Mesenchymal stem cell (in vitro differentiated cells and primary cell): Measurements from ENCODE around the gene TFF2.

Experiments
- DNase-seq: peaks from one replicate; pipeline ENCODE4 v3.0.0-alpha.2; 2013
- H2AFZ ChIP-seq: one replicate; pipeline ENCODE4 v1.6.1; 2013; ENCODE audit warnings: low read depth, mild to moderate bottlenecking, control low read depth, inconsistent platforms, low read length, moderate library complexity
- H2AK5ac ChIP-seq: 2 replicates; pipeline ENCODE4 v1.6.1; 2013; ENCODE audit warnings: low read length, moderate library complexity, mild to moderate bottlenecking, inconsistent platforms; ENCODE audit not compliant: severe bottlenecking
- H2BK120ac ChIP-seq: one replicate; pipeline ENCODE4 v1.6.1; 2013; ENCODE audit warnings: low read depth, mild to moderate bottlenecking, inconsistent platforms, low read length, moderate library complexity
- H2BK12ac ChIP-seq, 2 experiments: one replicate each; pipeline ENCODE4 v1.6.1; 2013; ENCODE audit warnings: inconsistent platforms in 2 of 2, low read length in 2 of 2, mild to moderate bottlenecking in 2 of 2, moderate library complexity in 2 of 2, control low read depth in 1 of 2
- H2BK15ac ChIP-seq: one replicate; pipeline ENCODE4 v1.6.1; 2013; ENCODE audit warnings: mild to moderate bottlenecking, low read depth, inconsistent platforms; ENCODE audit not compliant: poor library complexity, severe bottlenecking
- H2BK5ac ChIP-seq: 2 replicates; pipeline ENCODE4 v1.6.1; 2013; ENCODE audit warnings: low read depth, mild to moderate bottlenecking, low read length, control low read depth, inconsistent platforms; ENCODE audit not compliant: poor library complexity, severe bottlenecking
- H3K14ac ChIP-seq, 2 experiments: one replicate each; pipeline ENCODE4 v1.6.1; 2013; ENCODE audit warnings: inconsistent platforms in 2 of 2, low read length in 2 of 2, control low read depth in 1 of 2, mild to moderate bottlenecking in 1 of 2, moderate library complexity in 1 of 2
- H3K18ac ChIP-seq, 2 experiments: one replicate each; pipeline ENCODE4 v1.6.1; 2013; ENCODE audit warnings: inconsistent platforms in 2 of 2, low read length in 2 of 2, control low read depth in 1 of 2, low read depth in 1 of 2, mild to moderate bottlenecking in 1 of 2
- H3K23ac ChIP-seq, 2 experiments: one replicate each; pipeline ENCODE4 v1.6.1; 2013; ENCODE audit warnings: inconsistent platforms in 2 of 2, low read length in 2 of 2, mild to moderate bottlenecking in 2 of 2, moderate library complexity in 2 of 2, control low read depth in 1 of 2
- H3K27ac ChIP-seq: 2 replicates; pipeline ENCODE4 v1.5.1; 2013; ENCODE audit warnings: mild to moderate bottlenecking, moderate library complexity, low read length, control low read depth, inconsistent platforms; ENCODE audit not compliant: poor library complexity, severe bottlenecking
- H3K27me3 ChIP-seq, 2 experiments: 2 replicates each; pipeline versions ENCODE4 v1.6.1 to v1.7.0; 2013; ENCODE audit warnings: low read length in 2 of 2, mild to moderate bottlenecking in 2 of 2, moderate library complexity in 2 of 2, control low read depth in 1 of 2, inconsistent platforms in 1 of 2; ENCODE audit not compliant: control insufficient read depth in 1 of 2, insufficient read depth in 1 of 2
- H3K36me3 ChIP-seq, 2 experiments: 2 replicates each; pipeline versions ENCODE4 v1.6.1 to v1.7.0; 2013; ENCODE audit warnings: low read length in 2 of 2, control low read depth in 1 of 2, inconsistent platforms in 1 of 2, low read depth in 1 of 2, mild to moderate bottlenecking in 1 of 2; ENCODE audit not compliant: insufficient read depth in 2 of 2, control insufficient read depth in 1 of 2
- H3K4ac ChIP-seq, 2 experiments: one replicate each; pipeline ENCODE4 v1.6.1; 2013; ENCODE audit warnings: inconsistent platforms in 2 of 2, low read length in 2 of 2, mild to moderate bottlenecking in 2 of 2, moderate library complexity in 2 of 2, control low read depth in 1 of 2, low read depth in 1 of 2
- H3K4me1 ChIP-seq: 2 replicates; pipeline ENCODE4 v1.6.1; 2013; ENCODE audit warnings: low read depth, low read length, control low read depth; ENCODE audit not compliant: control insufficient read depth, insufficient read depth
- H3K4me2 ChIP-seq: 2 replicates; pipeline ENCODE4 v1.6.1; 2013; ENCODE audit warnings: low read length, mild to moderate bottlenecking, inconsistent platforms; ENCODE audit not compliant: poor library complexity, severe bottlenecking
- H3K4me3 ChIP-seq, 2 experiments: 2 replicates each; pipeline versions ENCODE4 v1.5.1 to v1.7.0; 2013; ENCODE audit warnings: low read length in 2 of 2, mild to moderate bottlenecking in 2 of 2, control low read depth in 1 of 2, low read depth in 1 of 2; ENCODE audit not compliant: insufficient read depth in 1 of 2
- H3K79me1 ChIP-seq: replicated peaks from 2 replicates; pipeline ENCODE4 v1.6.1; 2013; ENCODE audit warnings: mild to moderate bottlenecking, control low read depth, low read length, inconsistent platforms; ENCODE audit not compliant: poor library complexity, severe bottlenecking
- H3K9ac ChIP-seq: 2 replicates; pipeline ENCODE4 v1.7.0; 2013; ENCODE audit warnings: mild to moderate bottlenecking, low read length, moderate library complexity
- H3K9me3 ChIP-seq: 2 replicates; pipeline ENCODE4 v1.7.0; 2013; ENCODE audit warnings: mild to moderate bottlenecking, low read length; ENCODE audit not compliant: control insufficient read depth
- H4K8ac ChIP-seq: one replicate; pipeline ENCODE4 v1.6.1; 2013; ENCODE audit warnings: inconsistent platforms, mild to moderate bottlenecking, low read length, moderate library complexity
- H4K91ac ChIP-seq: one replicate; pipeline ENCODE4 v1.6.1; 2013; ENCODE audit warnings: mild to moderate bottlenecking, low read length, inconsistent platforms
- WGBS: methylation state at CpG from one replicate; pipeline ENCODE4 v1.1.7; 2013; ENCODE audit warnings: mixed read lengths; 5-methylcytosine and 5-hydroxymethylcytosine counted together

Gene TFF2

GRCh38 chr21:42310411-42311001 is 40.3 kb downstream of the TFF2 start:
- Histone ChIP-seq H2BK12ac (no peak overlapping the region), H3K14ac (no peak overlapping the region), H2BK15ac (no peak overlapping the region), H2AFZ (peak overlapping the region; percentile 6), H2BK5ac (no peak overlapping the region), H3K4me1 (peaks cover 39% of the 10 kb centered on the region), H2BK120ac (no peak overlapping the region), H2AK5ac (no peak overlapping the region), H3K18ac (no peak overlapping the region), H4K8ac (no peak overlapping the region), H3K27me3 (peaks cover 22 to 94% of the 10 kb centered on the region in 2 experiments), H3K4ac (no peak overlapping the region), H3K79me1 (peaks cover 1% of the 10 kb centered on the region), H3K4me2 (no peak overlapping the region), H3K4me3 (no peak overlapping the region), H3K9ac (no peak overlapping the region), H3K27ac (no peak overlapping the region), H4K91ac (no peak overlapping the region), H3K9me3 (no peaks in the 10 kb centered on the region), H3K36me3 (peaks cover 0 to 4% of the 10 kb centered on the region in 2 experiments), H3K23ac (no peak overlapping the region)
- DNase-seq = no peak
- 89% methylated on average over 9 of the region's 12 CpGs for WGBS

- Histone ChIP-seq H3K23ac (no peak overlapping the region), H2BK5ac (no peak overlapping the region), H4K8ac (no peak overlapping the region), H3K9ac (no peak overlapping the region), H2AFZ (no peak overlapping the region), H3K27ac (no peak overlapping the region), H3K36me3 (peaks cover 0 to 4% of the 10 kb centered on the region in 2 experiments), H3K14ac (no peak overlapping the region), H3K79me1 (peaks cover 1% of the 10 kb centered on the region), H3K27me3 (peaks cover 26 to 90% of the 10 kb centered on the region in 2 experiments), H3K4me1 (peaks cover 32% of the 10 kb centered on the region), H3K18ac (no peak overlapping the region), H2BK15ac (no peak overlapping the region), H3K4me2 (no peak overlapping the region), H3K4me3 (no peak overlapping the region), H4K91ac (no peak overlapping the region), H2BK12ac (no peak overlapping the region), H3K4ac (no peak overlapping the region), H3K9me3 (no peaks in the 10 kb centered on the region), H2AK5ac (no peak overlapping the region), H2BK120ac (no peak overlapping the region)
- 16% methylated on average over 21 of the region's 22 CpGs for WGBS
- DNase-seq = peak; percentile 12
Measured at GRCh38 chr21:42309753-42310213, 41.0 kb downstream of the TFF2 start.

GRCh38 chr21:42308914-42309752 is 41.7 kb downstream of the TFF2 start:
- peaks cover 0 to 4% of the 10 kb centered on the region in 2 experiments for H3K36me3 ChIP-seq
- H3K4me3 ChIP-seq = no peak overlapping the region
- no peak overlapping the region for H3K23ac ChIP-seq
- H2BK5ac ChIP-seq = no peak overlapping the region
- H3K9me3 ChIP-seq = no peaks in the 10 kb centered on the region
- no peak overlapping the region for H2AK5ac ChIP-seq
- H3K9ac ChIP-seq = no peak overlapping the region
- H2AFZ ChIP-seq = no peak overlapping the region
- peaks cover 31 to 90% of the 10 kb centered on the region in 2 experiments for H3K27me3 ChIP-seq
- H3K18ac ChIP-seq = no peak overlapping the region
- no peak overlapping the region for H3K4me2 ChIP-seq
- H4K91ac ChIP-seq = no peak overlapping the region
- no peak overlapping the region for H3K27ac ChIP-seq
- H3K14ac ChIP-seq = no peak overlapping the region
- no peak overlapping the region for H2BK15ac ChIP-seq
- 65% methylated on average over 22 of the region's 23 CpGs for WGBS
- no peak overlapping the region for H2BK120ac ChIP-seq
- no peak overlapping the region for H2BK12ac ChIP-seq
- no peak overlapping the region for H4K8ac ChIP-seq
- no peak for DNase-seq
- peaks cover 29% of the 10 kb centered on the region for H3K4me1 ChIP-seq
- H3K79me1 ChIP-seq = peaks cover 1% of the 10 kb centered on the region
- H3K4ac ChIP-seq = no peak overlapping the region

GRCh38 chr21:42308161-42308913 is 42.5 kb downstream of the TFF2 start:
- Histone ChIP-seq H3K14ac (no peak overlapping the region), H3K23ac (no peak overlapping the region), H3K27ac (no peak overlapping the region), H3K36me3 (peaks cover 0 to 4% of the 10 kb centered on the region in 2 experiments), H2AK5ac (no peak overlapping the region), H3K9me3 (no peaks in the 10 kb centered on the region), H2BK5ac (no peak overlapping the region), H4K8ac (no peak overlapping the region), H3K4ac (no peak overlapping the region), H3K27me3 (peaks cover 31 to 91% of the 10 kb centered on the region in 2 experiments), H3K4me3 (no peak overlapping the region), H3K18ac (no peak overlapping the region), H3K9ac (no peak overlapping the region), H2BK12ac (no peak overlapping the region), H2BK120ac (no peak overlapping the region), H3K4me2 (no peak overlapping the region), H3K79me1 (peaks cover 1% of the 10 kb centered on the region), H2BK15ac (no peak overlapping the region), H4K91ac (no peak overlapping the region), H2AFZ (no peak overlapping the region), H3K4me1 (peaks cover 21% of the 10 kb centered on the region)
- DNase-seq = no peak
- 80% methylated on average over 17 of the region's 17 CpGs for whole genome bisulfite sequencing
